HG03469 (cell line): ENCODE results near the gene FBXL15.

Experiments used
- ATAC-seq: cut with Tn5 transposase; IDR thresholded peaks from one replicate; pipeline ENCODE4 v1.9.1; 2021; ENCODE audit warnings: mild to moderate bottlenecking, moderate library complexity, moderate number of reproducible peaks; ENCODE audit not compliant: unreplicated experiment

Gene FBXL15

GRCh38 chr10:102397222-102398171 lies 23.1 kb upstream of the FBXL15 start:
- ATAC-seq: no peak

DNA sequence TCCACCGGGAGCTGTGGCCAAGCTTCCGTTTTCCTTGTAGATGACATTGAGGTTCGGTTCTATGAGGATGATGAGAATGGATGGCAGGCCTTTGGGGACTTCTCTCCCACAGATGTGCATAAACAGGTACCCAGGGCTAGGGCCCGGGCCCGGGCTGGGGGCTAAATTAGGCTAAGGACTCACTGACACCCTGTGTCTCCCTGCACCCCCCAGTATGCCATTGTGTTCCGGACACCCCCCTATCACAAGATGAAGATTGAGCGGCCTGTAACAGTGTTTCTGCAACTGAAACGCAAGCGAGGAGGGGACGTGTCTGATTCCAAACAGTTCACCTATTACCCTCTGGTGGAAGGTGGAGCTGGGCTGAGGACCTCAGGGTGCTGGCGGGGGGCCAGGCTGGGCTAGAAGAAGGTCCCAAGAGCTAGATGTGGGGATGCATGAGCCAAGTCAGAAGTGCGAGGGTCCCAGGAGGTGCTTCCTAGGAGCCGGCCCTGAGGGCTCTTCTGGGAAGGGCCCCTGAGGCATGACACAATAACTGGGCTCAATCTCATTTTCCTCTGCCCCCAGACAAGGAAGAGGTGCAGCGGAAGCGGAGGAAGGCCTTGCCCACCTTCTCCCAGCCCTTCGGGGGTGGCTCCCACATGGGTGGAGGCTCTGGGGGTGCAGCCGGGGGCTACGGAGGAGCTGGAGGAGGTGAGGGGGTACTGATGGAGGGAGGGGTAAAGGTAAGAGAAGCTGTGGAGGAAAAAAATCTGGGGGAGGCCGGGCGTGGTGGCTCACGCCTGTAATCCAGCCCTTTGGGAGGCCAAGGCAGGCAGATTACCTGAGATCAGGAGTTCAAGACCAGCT lies 22.2 kb upstream of the FBXL15 start:
- ATAC-seq: no peak

DNA sequence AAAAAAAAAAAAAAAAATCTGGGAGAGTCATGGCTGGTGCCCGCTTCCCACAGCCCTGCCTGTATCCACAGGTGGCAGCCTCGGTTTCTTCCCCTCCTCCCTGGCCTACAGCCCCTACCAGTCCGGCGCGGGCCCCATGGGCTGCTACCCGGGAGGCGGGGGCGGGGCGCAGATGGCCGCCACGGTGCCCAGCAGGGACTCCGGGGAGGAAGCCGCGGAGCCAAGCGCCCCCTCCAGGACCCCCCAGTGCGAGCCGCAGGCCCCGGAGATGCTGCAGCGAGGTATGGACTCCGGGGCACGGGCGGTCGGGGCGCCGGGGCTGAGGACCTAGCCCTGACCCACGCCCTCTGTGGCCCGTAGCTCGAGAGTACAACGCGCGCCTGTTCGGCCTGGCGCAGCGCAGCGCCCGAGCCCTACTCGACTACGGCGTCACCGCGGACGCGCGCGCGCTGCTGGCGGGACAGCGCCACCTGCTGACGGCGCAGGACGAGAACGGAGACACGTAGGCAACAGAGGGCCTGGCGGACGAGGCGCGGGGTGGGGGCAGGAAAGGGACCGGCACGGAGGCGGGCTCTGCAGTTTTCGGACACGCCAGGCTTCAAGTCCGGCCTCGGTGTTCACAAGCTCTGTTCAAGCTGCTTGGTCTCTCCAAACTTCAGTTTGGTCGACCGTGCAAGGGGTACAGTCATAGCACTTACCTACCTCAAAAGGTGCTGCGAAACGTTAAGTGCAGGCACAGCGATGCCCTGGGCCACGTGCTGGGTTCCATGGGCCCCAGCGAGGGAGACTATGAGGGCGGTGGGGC lies 21.2 kb upstream of the FBXL15 start:
- ATAC-seq: peak; percentile 29

DNA sequence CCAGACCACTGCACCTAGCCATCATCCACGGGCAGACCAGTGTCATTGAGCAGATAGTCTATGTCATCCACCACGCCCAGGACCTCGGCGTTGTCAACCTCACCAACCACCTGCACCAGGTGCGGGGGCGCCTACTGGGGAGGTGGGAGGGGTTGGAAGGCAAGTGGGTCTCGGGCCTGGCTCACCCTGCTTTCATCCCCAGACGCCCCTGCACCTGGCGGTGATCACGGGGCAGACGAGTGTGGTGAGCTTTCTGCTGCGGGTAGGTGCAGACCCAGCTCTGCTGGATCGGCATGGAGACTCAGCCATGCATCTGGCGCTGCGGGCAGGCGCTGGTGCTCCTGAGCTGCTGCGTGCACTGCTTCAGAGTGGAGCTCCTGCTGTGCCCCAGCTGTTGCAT lies 20.6 kb upstream of the FBXL15 start:
- ATAC-seq: no peak

DNA sequence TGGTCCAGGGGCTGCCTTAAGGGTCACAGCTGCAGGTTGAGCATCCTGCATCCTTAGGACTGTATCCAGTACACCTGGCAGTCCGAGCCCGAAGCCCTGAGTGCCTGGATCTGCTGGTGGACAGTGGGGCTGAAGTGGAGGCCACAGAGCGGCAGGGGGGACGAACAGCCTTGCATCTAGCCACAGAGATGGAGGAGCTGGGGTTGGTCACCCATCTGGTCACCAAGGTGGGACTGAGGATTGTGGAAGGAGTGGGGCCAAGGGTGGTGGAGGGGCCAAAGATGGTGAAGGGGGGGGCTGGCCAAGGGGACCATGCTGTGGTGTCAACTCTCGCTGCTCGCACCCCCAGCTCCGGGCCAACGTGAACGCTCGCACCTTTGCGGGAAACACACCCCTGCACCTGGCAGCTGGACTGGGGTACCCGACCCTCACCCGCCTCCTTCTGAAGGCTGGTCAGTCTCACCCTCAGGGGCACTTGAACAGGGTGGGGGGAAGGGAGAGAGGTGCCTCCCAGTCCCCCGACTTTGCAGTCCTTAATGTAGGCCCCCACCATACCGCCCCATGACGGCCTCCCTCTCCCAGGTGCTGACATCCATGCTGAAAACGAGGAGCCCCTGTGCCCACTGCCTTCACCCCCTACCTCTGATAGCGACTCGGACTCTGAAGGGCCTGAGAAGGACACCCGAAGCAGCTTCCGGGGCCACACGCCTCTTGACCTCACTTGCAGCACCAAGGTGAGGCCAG lies 19.9 kb upstream of the FBXL15 start:
- no peak for ATAC-seq

DNA sequence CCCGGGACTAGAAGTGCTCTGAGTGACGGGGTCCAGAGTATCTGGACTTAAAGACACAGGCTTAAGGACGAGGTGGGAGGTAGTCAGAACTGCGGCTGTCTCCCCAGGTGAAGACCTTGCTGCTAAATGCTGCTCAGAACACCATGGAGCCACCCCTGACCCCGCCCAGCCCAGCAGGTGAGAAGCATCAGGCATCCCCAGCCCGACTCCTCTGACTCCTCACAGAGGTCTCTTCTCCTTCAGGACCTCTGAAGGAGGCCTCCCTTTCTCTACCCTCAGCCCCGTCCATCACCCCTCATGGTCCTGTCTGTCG lies 19.3 kb upstream of the FBXL15 start:
- no peak for ATAC-seq

DNA sequence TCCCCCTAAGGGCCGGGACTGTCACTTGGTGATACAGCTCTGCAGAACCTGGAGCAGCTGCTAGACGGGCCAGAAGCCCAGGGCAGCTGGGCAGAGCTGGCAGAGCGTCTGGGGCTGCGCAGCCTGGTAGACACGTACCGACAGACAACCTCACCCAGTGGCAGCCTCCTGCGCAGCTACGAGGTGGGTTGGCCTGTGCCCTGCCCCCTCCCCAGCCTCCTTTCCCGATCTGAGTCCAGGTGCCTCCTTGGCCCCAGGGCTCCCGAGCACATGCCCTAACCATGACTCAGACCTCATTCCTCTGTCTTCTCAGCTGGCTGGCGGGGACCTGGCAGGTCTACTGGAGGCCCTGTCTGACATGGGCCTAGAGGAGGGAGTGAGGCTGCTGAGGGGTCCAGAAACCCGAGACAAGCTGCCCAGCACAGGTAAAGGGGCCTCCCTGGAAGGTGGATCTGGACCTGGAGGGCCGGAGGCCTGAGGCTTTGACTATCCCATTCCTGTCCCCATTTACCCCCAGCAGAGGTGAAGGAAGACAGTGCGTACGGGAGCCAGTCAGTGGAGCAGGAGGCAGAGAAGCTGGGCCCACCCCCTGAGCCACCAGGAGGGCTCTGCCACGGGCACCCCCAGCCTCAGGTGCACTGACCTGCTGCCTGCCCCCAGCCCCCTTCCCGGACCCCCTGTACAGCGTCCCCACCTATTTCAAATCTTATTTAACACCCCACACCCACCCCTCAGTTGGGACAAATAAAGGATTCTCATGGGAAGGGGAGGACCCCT lies 18.7 kb upstream of the FBXL15 start:
- no peak for ATAC-seq

DNA sequence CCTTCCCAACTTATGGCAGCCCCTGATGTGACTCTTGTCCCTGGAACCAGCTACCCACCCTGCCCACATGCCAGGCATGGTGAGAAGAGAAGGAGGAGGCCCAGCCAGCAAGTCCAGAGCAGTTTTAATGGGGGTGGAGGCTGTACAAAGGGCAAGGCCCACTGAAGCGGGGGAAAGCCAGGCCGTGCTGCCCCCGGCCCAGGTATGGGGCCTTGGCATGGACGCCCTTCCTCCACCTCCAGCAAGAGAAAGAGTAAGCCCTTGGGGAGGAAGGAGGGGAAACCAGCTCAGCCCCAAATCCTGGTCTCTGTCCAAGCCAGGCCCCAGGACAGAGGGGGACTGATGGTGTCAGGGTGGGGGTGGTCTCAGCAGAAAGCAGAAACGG lies 18.1 kb upstream of the FBXL15 start:
- ATAC-seq: no peak

DNA sequence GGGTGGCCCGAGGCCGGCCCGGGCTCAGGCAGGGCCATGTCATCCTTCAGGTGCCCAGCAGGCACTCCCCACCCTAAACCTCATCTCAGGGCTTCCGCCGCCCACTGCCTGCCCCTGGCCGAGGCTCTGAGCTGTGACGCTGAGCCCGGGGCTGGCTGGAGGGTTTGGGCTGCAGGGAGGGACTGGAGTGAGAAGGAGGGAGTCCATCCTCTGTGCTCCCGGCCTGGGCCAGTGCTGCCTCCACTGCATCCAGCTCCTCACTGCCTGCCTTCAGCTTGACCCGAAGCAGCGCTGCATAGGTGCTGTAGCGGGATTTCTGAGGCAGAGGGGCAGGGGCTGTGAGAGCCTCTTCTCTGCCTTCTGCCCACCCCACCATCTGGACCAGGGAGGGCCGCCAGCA lies 17.5 kb upstream of the FBXL15 start:
- ATAC-seq: no peak

- ATAC-seq: no peak
Observed at GRCh38 chr10:102404361-102405107, 16.1 kb upstream of the FBXL15 start.

- ATAC-seq: no peak
Observed at GRCh38 chr10:102405108-102405571, 15.5 kb upstream of the FBXL15 start.

DNA sequence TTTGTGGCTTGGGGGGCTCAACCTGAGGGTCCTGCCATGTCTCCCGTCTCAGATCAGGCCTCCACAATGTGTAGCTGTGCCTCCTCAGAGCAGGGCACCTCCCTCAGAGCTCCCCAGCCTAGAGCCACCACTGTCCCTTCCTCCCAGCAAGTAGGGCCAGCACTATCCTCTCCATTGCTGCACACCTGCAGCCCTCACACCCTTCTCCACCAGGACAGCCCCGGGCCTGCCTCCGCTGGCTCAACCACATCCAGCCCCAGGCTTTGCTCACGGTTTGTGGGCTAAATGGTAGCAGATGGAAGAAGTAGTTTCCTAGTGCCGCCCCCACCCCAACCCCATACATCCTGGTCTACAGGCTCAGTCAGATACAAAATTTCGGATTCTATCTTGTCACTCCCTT lies 15.0 kb upstream of the FBXL15 start:
- ATAC-seq: no peak

- ATAC-seq: no peak
Observed at GRCh38 chr10:102406815-102407214, 13.8 kb upstream of the FBXL15 start.

- ATAC-seq: no peak
Observed at GRCh38 chr10:102407425-102408130, 13.1 kb upstream of the FBXL15 start.

DNA sequence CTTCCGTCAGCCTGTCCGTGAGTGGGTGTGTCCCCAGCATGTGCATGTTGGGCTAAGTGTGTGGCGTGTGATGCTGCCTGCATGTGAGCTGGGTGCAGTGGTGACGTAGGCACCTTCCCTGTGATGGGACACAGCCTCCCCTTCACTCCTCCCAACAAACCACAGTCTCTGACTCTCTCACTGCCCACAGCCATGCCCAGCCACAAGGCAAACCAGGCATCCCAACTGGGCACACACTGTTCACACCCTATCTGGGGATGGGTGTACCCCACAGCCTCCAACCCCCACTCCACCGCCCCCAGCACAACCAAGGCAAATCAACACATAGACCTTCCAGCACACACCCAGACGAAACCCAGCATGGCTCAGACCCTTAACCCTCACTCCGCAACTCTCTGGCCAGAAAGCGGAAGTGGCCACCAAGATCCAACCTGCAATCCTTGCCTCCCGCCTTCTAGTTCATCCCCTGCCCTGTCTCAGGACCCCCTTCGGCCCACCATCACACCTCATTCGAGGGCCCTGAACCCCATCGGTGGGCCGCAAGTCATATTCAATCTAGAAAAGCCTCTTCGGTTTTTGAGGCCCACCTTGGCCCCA lies 12.4 kb upstream of the FBXL15 start:
- ATAC-seq: no peak

DNA sequence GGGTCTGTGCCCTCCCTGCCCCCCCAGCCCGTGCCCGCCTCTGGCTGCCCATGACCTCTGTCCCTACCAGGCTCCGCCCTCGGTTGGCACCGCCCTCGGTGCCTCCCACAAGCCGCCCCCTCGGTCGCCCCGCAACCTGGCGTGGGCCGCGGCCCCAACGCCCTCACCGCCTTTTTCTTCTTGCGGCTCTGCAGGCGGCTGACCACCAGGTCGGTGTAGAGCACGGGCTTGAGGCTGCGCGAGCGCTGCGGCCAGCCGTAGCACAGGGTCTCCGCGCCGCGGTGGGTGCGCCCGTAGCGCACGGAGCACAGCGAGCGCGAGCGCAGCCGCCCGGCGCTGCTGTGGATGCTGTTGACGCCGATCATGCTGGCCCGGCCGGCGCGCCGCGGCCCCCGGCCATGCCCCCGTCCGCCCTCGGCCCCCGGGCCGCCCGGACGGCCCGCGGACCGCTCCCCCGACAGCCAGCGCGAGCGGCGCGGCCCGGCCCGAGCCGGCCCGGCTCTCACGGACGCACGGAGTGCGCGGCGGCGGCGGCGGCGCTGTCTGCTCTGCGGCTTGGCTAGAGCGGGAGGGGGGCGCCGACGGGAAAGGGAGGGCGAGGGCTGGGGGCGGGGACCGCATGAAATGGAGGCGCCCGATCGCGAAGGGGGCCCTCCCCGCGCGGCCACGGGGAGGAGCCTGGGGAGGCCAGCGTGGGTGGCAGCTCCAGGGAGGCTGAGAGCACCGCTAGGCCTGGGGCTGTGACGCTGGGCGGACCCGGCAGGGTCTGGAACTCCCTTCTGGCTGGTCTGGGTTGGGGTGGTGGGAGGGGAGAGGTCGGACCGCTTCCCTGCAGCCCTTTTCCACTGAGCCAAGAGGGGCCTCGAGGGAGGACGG lies 11.7 kb upstream of the FBXL15 start:
- ATAC-seq: no peak
